Metanephros (tissue), 2 donors: ENCODE measurements around the gene CTNNA2. TPM values are rescaled to one million over a fixed set of nuclear protein-coding genes. Genes with fewer than 3 reads are reported as not detected.

Source experiments
- small RNA-seq: library from RNA; depleted of rRNA; stranded (forward); fragments of <200 nt; gene quantifications from one replicate; pipeline ENCODE3, GENCODE V24; 2014; ENCODE audit warnings: low replicate concordance
- total RNA-seq: library from RNA; depleted of rRNA; stranded (reverse); fragments of >200 nt; gene quantifications from one replicate; pipeline ENCODE4 v1.2.3, GENCODE V29; 2014

Gene CTNNA2
- total RNA-seq: 2.3 TPM

DNA sequence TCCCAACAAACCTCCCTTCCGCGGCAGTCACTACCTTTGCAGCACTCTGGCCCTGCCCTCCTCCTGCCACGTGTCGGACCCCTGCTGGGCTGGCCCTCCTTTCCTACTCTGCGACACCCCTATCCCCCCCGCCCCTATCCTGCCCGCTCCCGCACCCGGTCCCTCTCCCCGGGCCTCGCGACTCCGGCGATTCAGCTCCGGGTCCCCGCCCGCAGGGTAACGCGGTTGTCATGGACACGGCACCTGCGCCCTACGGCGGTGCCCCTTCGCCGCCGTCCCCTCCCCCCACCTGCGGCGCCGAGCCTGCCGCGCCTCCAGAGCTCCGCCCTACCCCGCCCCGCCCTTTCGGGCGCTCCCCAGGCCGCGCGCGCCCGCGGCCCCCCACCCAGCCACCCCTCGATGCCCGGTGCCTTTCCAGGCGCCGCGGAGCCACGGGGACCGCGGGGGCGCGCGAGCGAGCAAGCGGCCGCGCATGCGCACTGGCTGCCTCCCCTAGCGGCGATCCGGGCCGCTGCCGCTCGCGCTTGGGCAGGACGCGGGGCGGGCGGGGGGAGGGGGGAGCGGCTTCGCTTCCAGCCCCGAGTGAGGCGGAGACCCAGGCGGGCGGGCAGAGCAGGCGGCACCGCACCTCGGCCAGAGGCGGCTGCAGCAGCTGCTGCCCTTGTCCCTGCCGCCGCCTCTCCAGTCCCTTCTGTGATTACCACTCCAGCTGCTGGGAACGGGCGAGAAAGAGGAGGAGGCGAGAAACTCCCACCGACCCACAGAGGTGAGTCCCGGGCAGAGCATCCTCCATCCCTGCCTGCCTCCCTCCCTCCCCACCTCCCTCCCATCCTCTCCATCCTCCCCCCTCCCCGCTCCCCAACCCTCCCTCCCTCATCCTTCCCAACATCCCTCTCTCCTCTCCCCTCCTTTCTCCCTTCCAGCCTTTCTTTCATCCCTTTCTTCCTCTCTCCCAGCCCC is at the start of gene CTNNA2:
TSS of gene CTNNA2 (plus strand) at position 610 of the 960 bp plus-strand sequence.

DNA sequence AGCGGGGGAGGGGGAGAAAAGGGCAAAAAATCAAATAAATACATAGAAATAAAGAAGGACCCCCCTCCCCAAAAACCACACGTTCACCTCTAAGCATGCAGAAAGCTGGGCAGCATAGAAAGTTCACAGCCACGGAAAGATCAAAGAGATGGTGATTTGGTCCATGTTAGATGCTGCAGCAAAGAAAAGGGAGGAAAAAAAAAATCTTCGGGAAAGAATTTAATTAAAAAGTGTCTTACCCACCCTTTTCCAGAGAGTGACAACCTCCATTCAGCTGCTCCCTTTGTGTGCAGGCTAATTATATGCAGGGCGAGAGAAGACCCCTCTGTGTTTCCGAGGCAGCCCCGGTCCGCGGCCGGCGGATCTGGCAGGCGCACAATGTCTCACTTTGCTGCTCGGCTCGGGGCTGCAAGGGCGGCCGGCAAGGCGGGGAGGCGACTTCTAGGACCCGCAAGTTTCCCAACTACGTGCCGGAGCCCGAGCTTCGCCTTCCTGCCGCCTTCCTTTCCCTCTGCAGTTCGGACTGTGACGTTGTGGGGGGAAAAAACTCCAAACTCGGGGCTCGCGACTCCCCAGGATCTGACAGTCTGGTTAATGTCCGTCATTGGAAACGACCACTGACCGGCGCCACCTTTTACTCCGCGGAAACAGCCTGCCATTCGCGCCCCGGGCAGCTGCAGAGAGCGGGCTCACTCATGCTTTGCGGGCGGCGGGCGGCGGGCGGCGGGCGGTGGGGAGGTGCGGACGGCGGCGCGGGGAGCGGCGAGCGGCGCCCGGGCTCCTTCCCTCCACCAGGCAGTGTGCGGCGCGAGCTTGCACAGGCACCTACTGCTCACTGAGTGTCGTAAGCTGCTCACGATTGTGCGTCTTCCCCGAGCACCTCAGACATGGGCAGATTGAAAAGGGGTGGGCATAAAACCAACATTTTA is 791.3 kb downstream of the CTNNA2 start, which contains the start of gene LRRTM1:
TSS of gene LRRTM1 (minus strand) at position 844 of the 929 bp plus-strand sequence. CDS start 933 bp downstream, outside the sequence.

Small RNA genes within 50 kb of the gene (small RNA-seq; reads per million reads assigned to genes)
- gene MIR4264: not detected
- not detected for gene MIR8080
- gene RNU6-561P: not detected
